Cortex of kidney (tissue), 1 donor: ENCODE results near the gene PPP2R2D.

Source experiments
- DNase-seq: peaks from one replicate; lab custom pipeline; 2025; lab: John Stamatoyannopoulos, UW

PPP2R2D gene

GRCh38 chr10:131889755-131890154 is 11.1 kb upstream of the PPP2R2D start:
- DNase-seq = no peak

- no peak for DNase-seq
These were observed 10.3 kb upstream of the PPP2R2D start for GRCh38 chr10:131890276-131891195.

- no peak for DNase-seq
These were observed 9.4 kb upstream of the PPP2R2D start for GRCh38 chr10:131891196-131891928.

- no peak for DNase-seq
These were observed 8.6 kb upstream of the PPP2R2D start for GRCh38 chr10:131891929-131892805.

GRCh38 chr10:131892806-131893675 is 7.8 kb upstream of the PPP2R2D start:
- no peak for DNase-seq

GRCh38 chr10:131895116-131895515 is 5.7 kb upstream of the PPP2R2D start:
- no peak for DNase-seq

GRCh38 chr10:131896403-131896802 is 4.4 kb upstream of the PPP2R2D start:
- DNase-seq = no peak

- no peak for DNase-seq
These were observed 3.4 kb upstream of the PPP2R2D start for GRCh38 chr10:131897297-131897899.

GRCh38 chr10:131898061-131898460 is 2.7 kb upstream of the PPP2R2D start:
- no peak for DNase-seq

GRCh38 chr10:131898713-131899112 is 2.1 kb upstream of the PPP2R2D start:
- no peak for DNase-seq

GRCh38 chr10:131899116-131899690 is 1.6 kb upstream of the PPP2R2D start:
- no peak for DNase-seq

GRCh38 chr10:131899695-131900349 is 986 bp upstream of the PPP2R2D start:
- no peak for DNase-seq

GRCh38 chr10:131901181-131901829 is 497 bp downstream of the PPP2R2D start:
- no peak for DNase-seq

GRCh38 chr10:131902211-131902610 is 1.4 kb downstream of the PPP2R2D start:
- DNase-seq = no peak

GRCh38 chr10:131902691-131903090 is 1.9 kb downstream of the PPP2R2D start:
- DNase-seq = no peak

- no peak for DNase-seq
These were observed 4.4 kb downstream of the PPP2R2D start for GRCh38 chr10:131905267-131905571.

GRCh38 chr10:131905603-131906268 is 4.9 kb downstream of the PPP2R2D start:
- DNase-seq = no peak

- DNase-seq = no peak
These were observed 5.4 kb downstream of the PPP2R2D start for GRCh38 chr10:131906269-131906639.

GRCh38 chr10:131907679-131908078 is 6.9 kb downstream of the PPP2R2D start:
- DNase-seq = no peak
